ENCODE data around the gene COG2. TPM values are rescaled to one million over a fixed set of nuclear protein-coding genes. Genes with fewer than 3 reads are reported as not detected.

The COG2 gene
- total RNA-seq, 1 experiment from 2014 or later = 21.5 TPM

DNA sequence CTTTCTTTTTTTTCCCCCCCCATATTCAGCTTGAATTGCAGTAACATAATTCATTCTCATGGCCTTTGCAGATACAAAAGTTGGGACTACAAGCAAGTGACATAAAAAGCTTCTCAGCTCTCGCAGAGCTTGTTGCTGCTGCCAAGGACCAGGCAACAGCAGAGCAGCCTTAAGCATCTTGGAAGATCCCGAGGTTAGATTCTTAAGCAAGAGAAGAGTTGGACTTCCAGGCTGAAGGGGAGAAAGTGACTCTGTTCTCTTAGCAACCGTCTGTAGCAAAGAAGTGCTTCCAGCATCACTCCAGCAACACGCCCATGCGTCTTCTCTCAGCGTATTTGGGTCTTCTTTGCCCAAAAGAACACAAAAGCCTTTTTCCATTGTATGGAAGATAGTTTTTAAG lies 50.9 kb downstream of the COG2 start:
- Histone ChIP-seq H3K36me3 (ENCODE audit: low read depth) (peaks cover 20% of the 10 kb centered on the region), H3K9me2 (ENCODE audit: insufficient read depth) (no peaks in the 10 kb centered on the region), H3K4me3 (no peak overlapping the region), H3K9me3 (ENCODE audit: insufficient read depth, low read depth) (no peaks in the 10 kb centered on the region), H2AFZ (no peak overlapping the region), H3K79me2 (ENCODE audit: low read depth) (no peaks in the 10 kb centered on the region), H3K4me1 (replicated peaks; ENCODE audit: insufficient read depth) (no peaks in the 10 kb centered on the region), H4K20me1 (ENCODE audit: insufficient read depth) (no peaks in the 10 kb centered on the region), H3F3A (ENCODE audit: insufficient read depth, low read depth) (no peaks in the 10 kb centered on the region), H3K27ac (no peak overlapping the region), H3K27me3 (ENCODE audit: insufficient read depth, low read depth) (no peaks in the 10 kb centered on the region), H3K4me2 (no peak overlapping the region)
- DNase-seq = no peak
- BruUV-seq (replicated peaks) = no TSS peak
- ChIA-PET CTCF (no interaction called here), POLR2A (ENCODE audit: unreplicated experiment) (no interaction called here)
- no peak for TF ChIP-seq EZH2 (IDR thresholded peaks at IDR 0.05; ENCODE audit: low read depth)
- TF ChIP-seq CTCF (conservative IDR thresholded peaks at IDR 0.05) = no peak
- intact Hi-C loops (cut with micrococcal nuclease; ENCODE audit: unreplicated experiment) = no loop called here

GRCh38 chr1:230693777-230694176 lies 51.5 kb downstream of the COG2 start:
- Histone ChIP-seq H3K79me2 (ENCODE audit: low read depth) (no peaks in the 10 kb centered on the region), H3F3A (ENCODE audit: insufficient read depth, low read depth) (no peaks in the 10 kb centered on the region), H4K20me1 (ENCODE audit: insufficient read depth) (no peaks in the 10 kb centered on the region), H3K9me2 (ENCODE audit: insufficient read depth) (no peaks in the 10 kb centered on the region), H3K9me3 (ENCODE audit: insufficient read depth, low read depth) (no peaks in the 10 kb centered on the region), H2AFZ (no peak overlapping the region), H3K27ac (no peak overlapping the region), H3K4me2 (no peak overlapping the region), H3K4me1 (replicated peaks; ENCODE audit: insufficient read depth) (no peaks in the 10 kb centered on the region), H3K27me3 (ENCODE audit: insufficient read depth, low read depth) (no peaks in the 10 kb centered on the region), H3K36me3 (ENCODE audit: low read depth) (peaks cover 18% of the 10 kb centered on the region), H3K4me3 (no peak overlapping the region)
- intact Hi-C loops (cut with micrococcal nuclease; ENCODE audit: unreplicated experiment) = no loop called here
- CTCF ChIA-PET = no interaction called here
- DNase-seq = no peak
- POLR2A ChIA-PET (ENCODE audit: unreplicated experiment) = no interaction called here
- no TSS peak for BruUV-seq (replicated peaks)
- TF ChIP-seq CTCF (conservative IDR thresholded peaks at IDR 0.05) = no peak
- TF ChIP-seq EZH2 (IDR thresholded peaks at IDR 0.05; ENCODE audit: low read depth) = no peak

- BruUV-seq (replicated peaks) = no TSS peak
- Histone ChIP-seq H3K9me3 (ENCODE audit: insufficient read depth, low read depth) (no peaks in the 10 kb centered on the region), H3K4me2 (no peak overlapping the region), H3K4me1 (replicated peaks; ENCODE audit: insufficient read depth) (no peaks in the 10 kb centered on the region), H3F3A (ENCODE audit: insufficient read depth, low read depth) (no peaks in the 10 kb centered on the region), H3K27me3 (ENCODE audit: insufficient read depth, low read depth) (no peaks in the 10 kb centered on the region), H2AFZ (no peak overlapping the region), H4K20me1 (ENCODE audit: insufficient read depth) (no peaks in the 10 kb centered on the region), H3K79me2 (ENCODE audit: low read depth) (no peaks in the 10 kb centered on the region), H3K27ac (no peak overlapping the region), H3K9me2 (ENCODE audit: insufficient read depth) (no peaks in the 10 kb centered on the region), H3K4me3 (no peak overlapping the region), H3K36me3 (ENCODE audit: low read depth) (peaks cover 18% of the 10 kb centered on the region)
- CTCF ChIA-PET = interaction anchor here (0.6 kb wide), 1 partner anchor 663 kb away, joined by 6 read pairs; no protein-coding TSS in a partner anchor
- TF ChIP-seq CTCF (conservative IDR thresholded peaks at IDR 0.05) (no peak), EZH2 (IDR thresholded peaks at IDR 0.05; ENCODE audit: low read depth) (no peak)
- intact Hi-C loops (cut with micrococcal nuclease; ENCODE audit: unreplicated experiment) = no loop called here
- POLR2A ChIA-PET (ENCODE audit: unreplicated experiment) = no interaction called here
- DNase-seq = no peak
Observed at GRCh38 chr1:230694464-230694863, 52.2 kb downstream of the COG2 start.

All from PC-9 (cell line).